CD14-positive monocyte (primary cell): Measurements from ENCODE around the gene P3H2. TPM values are rescaled to one million over a fixed set of nuclear protein-coding genes. Genes with fewer than 3 reads are reported as not detected.

Experiments used
- DNase-seq, 3 donors: peaks; one replicate each; pipeline ENCODE4 v3.0.0-alpha.2; 2011 to 2022
- H2AFZ ChIP-seq: 2 replicates; pipeline ENCODE4 v1.6.0; 2012; ENCODE audit warnings: mild to moderate bottlenecking, low read depth, low read length, inconsistent platforms; ENCODE audit not compliant: insufficient read depth, poor library complexity, severe bottlenecking
- H3K27ac ChIP-seq, 2 donors: 1 replicate in 1 of 2; 2 replicates in 1 of 2; pipeline ENCODE4 v1.5.1; 2012 to 2013; ENCODE audit warnings: low read length in 2 of 2, control low read depth in 1 of 2, inconsistent platforms in 1 of 2, low read depth in 1 of 2, mild to moderate bottlenecking in 1 of 2
- H3K27me3 ChIP-seq, 2 donors: one replicate each; pipeline versions ENCODE4 v1.6.0 to v1.6.1; 2011 to 2013; ENCODE audit warnings: low read length in 2 of 2; ENCODE audit not compliant: control insufficient read depth in 2 of 2, insufficient read depth in 2 of 2
- H3K36me3 ChIP-seq, 2 donors: replicated peaks in 1 of 2; 1 replicate in 1 of 2; 2 replicates in 1 of 2; pipeline versions ENCODE4 v1.5.1 to v1.6.1; 2012 to 2013; ENCODE audit warnings: low read length in 2 of 2, control low read depth in 1 of 2, inconsistent platforms in 1 of 2, mild to moderate bottlenecking in 1 of 2; ENCODE audit not compliant: insufficient read depth in 2 of 2, control insufficient read depth in 1 of 2
- H3K4me1 ChIP-seq, 2 donors: 1 replicate in 1 of 2; 2 replicates in 1 of 2; pipeline versions ENCODE4 v1.5.1 to v1.6.1; 2012 to 2013; ENCODE audit warnings: low read length in 2 of 2, control low read depth in 1 of 2, inconsistent platforms in 1 of 2, mild to moderate bottlenecking in 1 of 2, moderate library complexity in 1 of 2; ENCODE audit not compliant: insufficient read depth in 2 of 2, control insufficient read depth in 1 of 2
- H3K4me2 ChIP-seq: replicated peaks from 2 replicates; pipeline ENCODE3; 2012; ENCODE audit warnings: low read length, moderate library complexity, mild to moderate bottlenecking; ENCODE audit not compliant: poor library complexity, severe bottlenecking; ENCODE audit errors: extremely low read depth
- H3K4me3 ChIP-seq, 3 experiments: fragments of 200-600 bp in 1 of 3; sonication (generic) in 1 of 3; replicated peaks in 1 of 3; 1 replicate in 2 of 3; 2 replicates in 1 of 3; pipeline ENCODE4 v1.5.1; 2011 to 2013; ENCODE audit warnings: low read length in 3 of 3, mild to moderate bottlenecking in 3 of 3, control low read depth in 2 of 3, low read depth in 2 of 3, inconsistent platforms in 1 of 3, moderate library complexity in 1 of 3
- H3K79me2 ChIP-seq: 2 replicates; pipeline ENCODE4 v1.6.0; 2012; ENCODE audit warnings: mild to moderate bottlenecking, control low read depth, inconsistent platforms, low read length, moderate library complexity; ENCODE audit not compliant: insufficient read depth
- H3K9ac ChIP-seq: 2 replicates; pipeline ENCODE4 v1.6.0; 2017; ENCODE audit warnings: low read length, mild to moderate bottlenecking; ENCODE audit not compliant: insufficient read depth, poor library complexity, severe bottlenecking
- H3K9me3 ChIP-seq, 2 donors: replicated peaks in 1 of 2; 1 replicate in 1 of 2; 2 replicates in 1 of 2; pipeline versions ENCODE4 v1.5.1 to v1.6.1; 2012 to 2013; ENCODE audit warnings: low read length in 2 of 2, control low read depth in 1 of 2; ENCODE audit not compliant: control insufficient read depth in 1 of 2, insufficient read depth in 1 of 2
- H4K20me1 ChIP-seq: 2 replicates; pipeline ENCODE4 v1.6.0; 2012; ENCODE audit warnings: mild to moderate bottlenecking, low read length, control low read depth, moderate library complexity; ENCODE audit not compliant: insufficient read depth
- H3K27ac Mint-ChIP-seq, 7 donors: one replicate each; pipeline ENCODE4 v1.8.0; 2020; ENCODE audit warnings: mild to moderate bottlenecking in 7 of 7, mixed read lengths in 7 of 7, moderate library complexity in 6 of 7, inconsistent platforms in 2 of 7
- H3K27me3 Mint-ChIP-seq, 3 donors: one replicate each; pipeline ENCODE4 v1.8.0; 2021 to 2022; ENCODE audit warnings: low read depth in 3 of 3, mild to moderate bottlenecking in 3 of 3, mixed read lengths in 3 of 3, moderate library complexity in 3 of 3, inconsistent platforms in 1 of 3
- H3K36me3 Mint-ChIP-seq, 2 donors: one replicate each; pipeline ENCODE4 v1.8.0; 2020; ENCODE audit warnings: mixed read lengths in 2 of 2, inconsistent platforms in 1 of 2, mild to moderate bottlenecking in 1 of 2
- H3K4me1 Mint-ChIP-seq: one replicate; pipeline ENCODE4 v1.8.0; 2020; ENCODE audit warnings: mild to moderate bottlenecking, mixed read lengths
- H3K4me3 Mint-ChIP-seq, 2 donors: one replicate each; pipeline ENCODE4 v1.8.0; 2020; ENCODE audit warnings: mild to moderate bottlenecking in 2 of 2, mixed read lengths in 2 of 2, moderate library complexity in 1 of 2
- H3K9me3 Mint-ChIP-seq, 7 donors: one replicate each; pipeline ENCODE4 v1.8.0; 2020 to 2022; ENCODE audit warnings: mixed read lengths in 7 of 7, mild to moderate bottlenecking in 6 of 7, moderate library complexity in 6 of 7, inconsistent platforms in 2 of 7
- CTCF ChIP-seq: fragments of 200-600 bp; IDR thresholded peaks from one replicate; pipeline ENCODE4 v1.8.0; 2022; ENCODE audit warnings: antibody characterized with exemption, mild to moderate bottlenecking
- WGBS: methylation state at CpG from one replicate; pipeline ENCODE4 v1.1.5; 2013; ENCODE audit warnings: missing lambda C conversion rate; ENCODE audit not compliant: insufficient coverage; 5-methylcytosine and 5-hydroxymethylcytosine counted together
- intact Hi-C, 2 donors: fragments of 100-400 bp; cut with micrococcal nuclease; formaldehyde crosslinking; loops; one replicate each; pipeline versions ENCODE4 v1.15.0 to v1.15.1; 2023
- polyA plus RNA-seq, 3 donors: library from polyadenylated mRNA; depleted of rRNA in 1 of 3; unstranded in 2 of 3; stranded (reverse) in 1 of 3; fragments of 300-500 nt in 2 of 3; fragments of >200 nt in 1 of 3; fragmentation: Illumina TruSeq in 2 of 3; gene quantifications; 1 replicate in 2 of 3; 2 replicates in 1 of 3; pipeline ENCODE4 v1.2.3, GENCODE V29; 2012 to 2021

Gene P3H2
- polyA plus RNA-seq, 3 donors = 0.25 to 0.31 (median 0.27) TPM

- no peaks in the 10 kb centered on the region for H3K79me2 ChIP-seq
- no peaks in the 10 kb centered on the region for H4K20me1 ChIP-seq
- peak overlapping the region; percentile 57 for H2AFZ ChIP-seq
- no peaks in the 10 kb centered on the region for H3K36me3 ChIP-seq
- H3K9me3 Mint-ChIP-seq = no peaks in the 10 kb centered on the region
- no peak overlapping the region for H3K27ac ChIP-seq
- H3K27me3 Mint-ChIP-seq = peaks cover 0 to 6% (median 2%) of the 10 kb centered on the region in 3 donors
- peak overlapping the region in 1 of 7 donors; percentile 3 for H3K27ac Mint-ChIP-seq
- intact Hi-C loops = no loop called here
- peak overlapping the region; percentile 30 for H3K4me2 ChIP-seq
- H3K27me3 ChIP-seq = no peaks in the 10 kb centered on the region
- H3K4me1 Mint-ChIP-seq = peaks cover 12% of the 10 kb centered on the region
- DNase-seq = peak in 2 of 3 donors; percentile 2 to 27
- H3K4me3 ChIP-seq = no peak overlapping the region
- no peak for TF ChIP-seq CTCF
- H3K4me3 Mint-ChIP-seq = peak overlapping the region in 1 of 2 donors; percentile 71
- no peak overlapping the region for H3K9ac ChIP-seq
- no CpG with 5 or more reads among the region's 9 CpGs for WGBS
- no peaks in the 10 kb centered on the region for H3K9me3 ChIP-seq
- no peaks in the 10 kb centered on the region for H3K36me3 Mint-ChIP-seq
- peaks cover 8 to 11% of the 10 kb centered on the region in 2 donors for H3K4me1 ChIP-seq
Measured at GRCh38 chr3:190048932-190049441, 71.7 kb downstream of the P3H2 start.

- no peak overlapping the region for H2AFZ ChIP-seq
- no peak overlapping the region for H3K27ac ChIP-seq
- 100% methylated on average over 1 of the region's 2 CpGs for WGBS
- no peak overlapping the region for H3K4me2 ChIP-seq
- no peak overlapping the region for H3K4me3 Mint-ChIP-seq
- no peak for TF ChIP-seq CTCF
- no peaks in the 10 kb centered on the region for H3K79me2 ChIP-seq
- H3K9ac ChIP-seq = no peak overlapping the region
- H3K4me1 Mint-ChIP-seq = peaks cover 12% of the 10 kb centered on the region
- H4K20me1 ChIP-seq = no peaks in the 10 kb centered on the region
- no peaks in the 10 kb centered on the region for H3K9me3 Mint-ChIP-seq
- H3K36me3 Mint-ChIP-seq = no peaks in the 10 kb centered on the region
- peaks cover 8 to 11% of the 10 kb centered on the region in 2 donors for H3K4me1 ChIP-seq
- no peak overlapping the region for H3K27ac Mint-ChIP-seq
- DNase-seq = no peak
- no peaks in the 10 kb centered on the region for H3K36me3 ChIP-seq
- no peak overlapping the region for H3K4me3 ChIP-seq
- H3K9me3 ChIP-seq = no peaks in the 10 kb centered on the region
- intact Hi-C loops = no loop called here
- H3K27me3 Mint-ChIP-seq = no peaks in the 10 kb centered on the region
- H3K27me3 ChIP-seq = no peaks in the 10 kb centered on the region
Measured at GRCh38 chr3:190044974-190045373, 75.7 kb downstream of the P3H2 start.
